ENCODE results near the gene BRINP2.

GRCh38 chr1:177315761-177316160, 145.0 kb downstream of the BRINP2 start:
- no peak for TF ChIP-seq HNF4A (conservative IDR thresholded peaks at IDR 0.05)
- TF ChIP-seq, protein P1, sequence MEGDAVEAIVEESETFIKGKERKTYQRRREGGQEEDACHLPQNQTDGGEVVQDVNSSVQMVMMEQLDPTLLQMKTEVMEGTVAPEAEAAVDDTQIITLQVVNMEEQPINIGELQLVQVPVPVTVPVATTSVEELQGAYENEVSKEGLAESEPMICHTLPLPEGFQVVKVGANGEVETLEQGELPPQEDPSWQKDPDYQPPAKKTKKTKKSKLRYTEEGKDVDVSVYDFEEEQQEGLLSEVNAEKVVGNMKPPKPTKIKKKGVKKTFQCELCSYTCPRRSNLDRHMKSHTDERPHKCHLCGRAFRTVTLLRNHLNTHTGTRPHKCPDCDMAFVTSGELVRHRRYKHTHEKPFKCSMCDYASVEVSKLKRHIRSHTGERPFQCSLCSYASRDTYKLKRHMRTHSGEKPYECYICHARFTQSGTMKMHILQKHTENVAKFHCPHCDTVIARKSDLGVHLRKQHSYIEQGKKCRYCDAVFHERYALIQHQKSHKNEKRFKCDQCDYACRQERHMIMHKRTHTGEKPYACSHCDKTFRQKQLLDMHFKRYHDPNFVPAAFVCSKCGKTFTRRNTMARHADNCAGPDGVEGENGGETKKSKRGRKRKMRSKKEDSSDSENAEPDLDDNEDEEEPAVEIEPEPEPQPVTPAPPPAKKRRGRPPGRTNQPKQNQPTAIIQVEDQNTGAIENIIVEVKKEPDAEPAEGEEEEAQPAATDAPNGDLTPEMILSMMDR (IDR thresholded peaks at IDR 0.05; ENCODE audit: low read depth, low read length, missing input control) = no peak
- no peak for TF ChIP-seq JUND (IDR thresholded peaks at IDR 0.05)
- no peak for TF ChIP-seq EGR1 (IDR thresholded peaks at IDR 0.05; ENCODE audit: low read depth in 2 of 2)
- no peak for TF ChIP-seq RAD21 (IDR thresholded peaks at IDR 0.05)
- TF ChIP-seq GABPA (IDR thresholded peaks at IDR 0.05 in 1 of 2, conservative IDR thresholded peaks at IDR 0.05 in 1 of 2) = no peak
- no peak for TF ChIP-seq SP1 (IDR thresholded peaks at IDR 0.05)
- TF ChIP-seq, protein P2, sequence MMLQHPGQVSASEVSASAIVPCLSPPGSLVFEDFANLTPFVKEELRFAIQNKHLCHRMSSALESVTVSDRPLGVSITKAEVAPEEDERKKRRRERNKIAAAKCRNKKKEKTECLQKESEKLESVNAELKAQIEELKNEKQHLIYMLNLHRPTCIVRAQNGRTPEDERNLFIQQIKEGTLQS (IDR thresholded peaks at IDR 0.05) = no peak
- TF ChIP-seq YY1 (IDR thresholded peaks at IDR 0.05) = no peak
- TF ChIP-seq, protein P3, sequence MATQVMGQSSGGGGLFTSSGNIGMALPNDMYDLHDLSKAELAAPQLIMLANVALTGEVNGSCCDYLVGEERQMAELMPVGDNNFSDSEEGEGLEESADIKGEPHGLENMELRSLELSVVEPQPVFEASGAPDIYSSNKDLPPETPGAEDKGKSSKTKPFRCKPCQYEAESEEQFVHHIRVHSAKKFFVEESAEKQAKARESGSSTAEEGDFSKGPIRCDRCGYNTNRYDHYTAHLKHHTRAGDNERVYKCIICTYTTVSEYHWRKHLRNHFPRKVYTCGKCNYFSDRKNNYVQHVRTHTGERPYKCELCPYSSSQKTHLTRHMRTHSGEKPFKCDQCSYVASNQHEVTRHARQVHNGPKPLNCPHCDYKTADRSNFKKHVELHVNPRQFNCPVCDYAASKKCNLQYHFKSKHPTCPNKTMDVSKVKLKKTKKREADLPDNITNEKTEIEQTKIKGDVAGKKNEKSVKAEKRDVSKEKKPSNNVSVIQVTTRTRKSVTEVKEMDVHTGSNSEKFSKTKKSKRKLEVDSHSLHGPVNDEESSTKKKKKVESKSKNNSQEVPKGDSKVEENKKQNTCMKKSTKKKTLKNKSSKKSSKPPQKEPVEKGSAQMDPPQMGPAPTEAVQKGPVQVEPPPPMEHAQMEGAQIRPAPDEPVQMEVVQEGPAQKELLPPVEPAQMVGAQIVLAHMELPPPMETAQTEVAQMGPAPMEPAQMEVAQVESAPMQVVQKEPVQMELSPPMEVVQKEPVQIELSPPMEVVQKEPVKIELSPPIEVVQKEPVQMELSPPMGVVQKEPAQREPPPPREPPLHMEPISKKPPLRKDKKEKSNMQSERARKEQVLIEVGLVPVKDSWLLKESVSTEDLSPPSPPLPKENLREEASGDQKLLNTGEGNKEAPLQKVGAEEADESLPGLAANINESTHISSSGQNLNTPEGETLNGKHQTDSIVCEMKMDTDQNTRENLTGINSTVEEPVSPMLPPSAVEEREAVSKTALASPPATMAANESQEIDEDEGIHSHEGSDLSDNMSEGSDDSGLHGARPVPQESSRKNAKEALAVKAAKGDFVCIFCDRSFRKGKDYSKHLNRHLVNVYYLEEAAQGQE (IDR thresholded peaks at IDR 0.05) = no peak
- TF ChIP-seq RXRA (IDR thresholded peaks at IDR 0.05) = no peak
- no peak for TF ChIP-seq MAX (IDR thresholded peaks at IDR 0.05)
- no peak for TF ChIP-seq ZBTB33 (IDR thresholded peaks at IDR 0.05)
